Measurements from ENCODE around the gene CTXN1.

GRCh38 chr19:7879111-7879807 lies 46.7 kb downstream of the CTXN1 start:
- no peak for TF ChIP-seq EZH2phosphoT487 (IDR thresholded peaks at IDR 0.05; ENCODE audit: borderline replicate concordance)
- TF ChIP-seq, protein P1, sequence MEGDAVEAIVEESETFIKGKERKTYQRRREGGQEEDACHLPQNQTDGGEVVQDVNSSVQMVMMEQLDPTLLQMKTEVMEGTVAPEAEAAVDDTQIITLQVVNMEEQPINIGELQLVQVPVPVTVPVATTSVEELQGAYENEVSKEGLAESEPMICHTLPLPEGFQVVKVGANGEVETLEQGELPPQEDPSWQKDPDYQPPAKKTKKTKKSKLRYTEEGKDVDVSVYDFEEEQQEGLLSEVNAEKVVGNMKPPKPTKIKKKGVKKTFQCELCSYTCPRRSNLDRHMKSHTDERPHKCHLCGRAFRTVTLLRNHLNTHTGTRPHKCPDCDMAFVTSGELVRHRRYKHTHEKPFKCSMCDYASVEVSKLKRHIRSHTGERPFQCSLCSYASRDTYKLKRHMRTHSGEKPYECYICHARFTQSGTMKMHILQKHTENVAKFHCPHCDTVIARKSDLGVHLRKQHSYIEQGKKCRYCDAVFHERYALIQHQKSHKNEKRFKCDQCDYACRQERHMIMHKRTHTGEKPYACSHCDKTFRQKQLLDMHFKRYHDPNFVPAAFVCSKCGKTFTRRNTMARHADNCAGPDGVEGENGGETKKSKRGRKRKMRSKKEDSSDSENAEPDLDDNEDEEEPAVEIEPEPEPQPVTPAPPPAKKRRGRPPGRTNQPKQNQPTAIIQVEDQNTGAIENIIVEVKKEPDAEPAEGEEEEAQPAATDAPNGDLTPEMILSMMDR (conservative IDR thresholded peaks at IDR 0.05; ENCODE audit: low read length): no peak

All from Loucy (cell line).